8988T (cell line): ENCODE measurements around the gene SERINC3.

Experiments
- DNase-seq: peaks from one replicate; pipeline ENCODE4 v3.0.0; 2011

SERINC3 gene

GRCh38 chr20:44461142-44461802, 60.6 kb downstream of the SERINC3 start:
- no peak for DNase-seq

- DNase-seq = no peak
Observed at GRCh38 chr20:44460795-44461141, 61.1 kb downstream of the SERINC3 start.

GRCh38 chr20:44459271-44459670, 62.6 kb downstream of the SERINC3 start:
- no peak for DNase-seq

- DNase-seq = no peak
Observed at GRCh38 chr20:44457016-44457415, 64.9 kb downstream of the SERINC3 start.

- no peak for DNase-seq
Observed at GRCh38 chr20:44456611-44457010, 65.3 kb downstream of the SERINC3 start.

GRCh38 chr20:44455126-44455525, 66.7 kb downstream of the SERINC3 start:
- DNase-seq = no peak

GRCh38 chr20:44454306-44454963, 67.4 kb downstream of the SERINC3 start:
- DNase-seq = no peak

- no peak for DNase-seq
Observed at GRCh38 chr20:44450903-44451450, 70.9 kb downstream of the SERINC3 start.

- DNase-seq = no peak
Observed at GRCh38 chr20:44450281-44450889, 71.5 kb downstream of the SERINC3 start.

GRCh38 chr20:44449864-44450263, 72.0 kb downstream of the SERINC3 start:
- no peak for DNase-seq

- DNase-seq = no peak
Observed at GRCh38 chr20:44448753-44449546, 72.9 kb downstream of the SERINC3 start.

GRCh38 chr20:44447827-44448419, 73.9 kb downstream of the SERINC3 start:
- no peak for DNase-seq
